ENCODE measurements around the gene FAU. TPM values are rescaled to one million over a fixed set of nuclear protein-coding genes. Genes with fewer than 3 reads are reported as not detected.
A peak's percentile ranks its signal among the peaks of the same experiment; 100 is the strongest.

The FAU gene
- total and polyA plus RNA-seq, 9 of the 15 experiments (the other 6 are each of a cell fraction or from before 2014, with no cell fraction given) = 433 to 1,827 (median 942) TPM

DNA sequence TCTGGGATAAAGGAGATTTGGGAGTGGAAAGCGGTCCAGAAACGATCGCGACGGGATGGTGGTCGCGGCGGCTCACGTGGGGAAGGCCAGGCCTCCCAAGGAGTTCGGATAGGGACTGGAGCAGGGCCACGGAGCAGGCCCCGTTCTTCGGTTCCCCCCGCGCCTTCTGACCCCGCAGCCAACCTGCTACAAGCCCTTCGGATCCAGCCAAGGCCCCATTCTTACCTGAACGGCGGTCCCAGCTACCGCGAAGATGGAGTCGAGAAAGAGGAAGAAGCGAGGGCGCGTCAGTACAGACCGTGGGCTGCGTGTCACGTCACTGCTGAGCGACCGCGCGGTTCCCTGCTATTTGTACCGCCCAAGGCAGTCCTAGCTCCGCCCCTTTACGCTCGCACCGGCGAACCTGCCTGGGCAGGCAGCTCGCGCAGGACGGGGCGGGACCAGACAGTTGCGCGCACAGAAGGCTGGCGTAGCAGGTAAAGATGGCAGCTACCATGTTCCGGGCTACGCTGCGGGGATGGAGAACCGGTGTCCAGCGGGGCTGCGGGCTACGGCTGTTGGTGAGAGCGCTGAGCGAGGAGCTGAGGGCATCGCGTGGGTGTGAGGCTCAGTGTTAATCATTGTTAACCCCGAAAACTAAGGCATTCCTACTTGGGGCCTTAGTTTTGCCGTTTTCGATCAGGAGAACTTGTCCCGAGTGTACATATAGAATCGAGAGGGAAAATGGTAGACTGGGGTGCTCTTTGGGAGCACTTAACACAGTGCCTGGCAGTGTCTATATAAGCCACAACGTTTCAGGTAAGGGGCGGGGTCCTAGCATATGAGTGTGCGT is at the start of gene FAU, which contains the start of gene MRPL49 (continued):
- TF ChIP-seq GATA2 (CRISPR knock-in tag; IDR thresholded peaks at IDR 0.05) (no peak), ZNF24 (IDR thresholded peaks at IDR 0.05) (no peak), CEBPB (tag; IDR thresholded peaks at IDR 0.05) (no peak), CBFA2T3 (IDR thresholded peaks at IDR 0.05) (no peak), HMG20A (CRISPR knock-in tag; conservative IDR thresholded peaks at IDR 0.05) (no peak), LEF1 (IDR thresholded peaks at IDR 0.05) (no peak), KHSRP (IDR thresholded peaks at IDR 0.05) (peak; percentile 83), ZNF507 (tag; conservative IDR thresholded peaks at IDR 0.05) (no peak), NR1H2 (CRISPR knock-in tag; IDR thresholded peaks at IDR 0.05) (0 out of 2 replicates have a peak, but pooled peaks have one; percentile 23), RBM17 (IDR thresholded peaks at IDR 0.05; ENCODE audit: borderline replicate concordance, low read depth, low read length) (no peak), RBM25 (IDR thresholded peaks at IDR 0.05; ENCODE audit: low read depth, low read length, severe bottlenecking) (no peak), OTX1 (CRISPR knock-in tag; IDR thresholded peaks at IDR 0.05) (no peak), ZSCAN29 (IDR thresholded peaks at IDR 0.05) (no peak)
- TF ChIP-seq, protein P1, sequence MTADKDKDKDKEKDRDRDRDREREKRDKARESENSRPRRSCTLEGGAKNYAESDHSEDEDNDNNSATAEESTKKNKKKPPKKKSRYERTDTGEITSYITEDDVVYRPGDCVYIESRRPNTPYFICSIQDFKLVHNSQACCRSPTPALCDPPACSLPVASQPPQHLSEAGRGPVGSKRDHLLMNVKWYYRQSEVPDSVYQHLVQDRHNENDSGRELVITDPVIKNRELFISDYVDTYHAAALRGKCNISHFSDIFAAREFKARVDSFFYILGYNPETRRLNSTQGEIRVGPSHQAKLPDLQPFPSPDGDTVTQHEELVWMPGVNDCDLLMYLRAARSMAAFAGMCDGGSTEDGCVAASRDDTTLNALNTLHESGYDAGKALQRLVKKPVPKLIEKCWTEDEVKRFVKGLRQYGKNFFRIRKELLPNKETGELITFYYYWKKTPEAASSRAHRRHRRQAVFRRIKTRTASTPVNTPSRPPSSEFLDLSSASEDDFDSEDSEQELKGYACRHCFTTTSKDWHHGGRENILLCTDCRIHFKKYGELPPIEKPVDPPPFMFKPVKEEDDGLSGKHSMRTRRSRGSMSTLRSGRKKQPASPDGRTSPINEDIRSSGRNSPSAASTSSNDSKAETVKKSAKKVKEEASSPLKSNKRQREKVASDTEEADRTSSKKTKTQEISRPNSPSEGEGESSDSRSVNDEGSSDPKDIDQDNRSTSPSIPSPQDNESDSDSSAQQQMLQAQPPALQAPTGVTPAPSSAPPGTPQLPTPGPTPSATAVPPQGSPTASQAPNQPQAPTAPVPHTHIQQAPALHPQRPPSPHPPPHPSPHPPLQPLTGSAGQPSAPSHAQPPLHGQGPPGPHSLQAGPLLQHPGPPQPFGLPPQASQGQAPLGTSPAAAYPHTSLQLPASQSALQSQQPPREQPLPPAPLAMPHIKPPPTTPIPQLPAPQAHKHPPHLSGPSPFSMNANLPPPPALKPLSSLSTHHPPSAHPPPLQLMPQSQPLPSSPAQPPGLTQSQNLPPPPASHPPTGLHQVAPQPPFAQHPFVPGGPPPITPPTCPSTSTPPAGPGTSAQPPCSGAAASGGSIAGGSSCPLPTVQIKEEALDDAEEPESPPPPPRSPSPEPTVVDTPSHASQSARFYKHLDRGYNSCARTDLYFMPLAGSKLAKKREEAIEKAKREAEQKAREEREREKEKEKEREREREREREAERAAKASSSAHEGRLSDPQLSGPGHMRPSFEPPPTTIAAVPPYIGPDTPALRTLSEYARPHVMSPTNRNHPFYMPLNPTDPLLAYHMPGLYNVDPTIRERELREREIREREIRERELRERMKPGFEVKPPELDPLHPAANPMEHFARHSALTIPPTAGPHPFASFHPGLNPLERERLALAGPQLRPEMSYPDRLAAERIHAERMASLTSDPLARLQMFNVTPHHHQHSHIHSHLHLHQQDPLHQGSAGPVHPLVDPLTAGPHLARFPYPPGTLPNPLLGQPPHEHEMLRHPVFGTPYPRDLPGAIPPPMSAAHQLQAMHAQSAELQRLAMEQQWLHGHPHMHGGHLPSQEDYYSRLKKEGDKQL (CRISPR knock-in tag; IDR thresholded peaks at IDR 0.05; ENCODE audit: borderline replicate concordance) = no peak; the same call in 1 of the 2 replicates
- TF ChIP-seq, protein P2, sequence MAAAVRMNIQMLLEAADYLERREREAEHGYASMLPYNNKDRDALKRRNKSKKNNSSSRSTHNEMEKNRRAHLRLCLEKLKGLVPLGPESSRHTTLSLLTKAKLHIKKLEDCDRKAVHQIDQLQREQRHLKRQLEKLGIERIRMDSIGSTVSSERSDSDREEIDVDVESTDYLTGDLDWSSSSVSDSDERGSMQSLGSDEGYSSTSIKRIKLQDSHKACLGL (CRISPR knock-in tag; IDR thresholded peaks at IDR 0.05; ENCODE audit: borderline replicate concordance, poor library complexity, severe bottlenecking) = no peak
- TF ChIP-seq, protein P3, sequence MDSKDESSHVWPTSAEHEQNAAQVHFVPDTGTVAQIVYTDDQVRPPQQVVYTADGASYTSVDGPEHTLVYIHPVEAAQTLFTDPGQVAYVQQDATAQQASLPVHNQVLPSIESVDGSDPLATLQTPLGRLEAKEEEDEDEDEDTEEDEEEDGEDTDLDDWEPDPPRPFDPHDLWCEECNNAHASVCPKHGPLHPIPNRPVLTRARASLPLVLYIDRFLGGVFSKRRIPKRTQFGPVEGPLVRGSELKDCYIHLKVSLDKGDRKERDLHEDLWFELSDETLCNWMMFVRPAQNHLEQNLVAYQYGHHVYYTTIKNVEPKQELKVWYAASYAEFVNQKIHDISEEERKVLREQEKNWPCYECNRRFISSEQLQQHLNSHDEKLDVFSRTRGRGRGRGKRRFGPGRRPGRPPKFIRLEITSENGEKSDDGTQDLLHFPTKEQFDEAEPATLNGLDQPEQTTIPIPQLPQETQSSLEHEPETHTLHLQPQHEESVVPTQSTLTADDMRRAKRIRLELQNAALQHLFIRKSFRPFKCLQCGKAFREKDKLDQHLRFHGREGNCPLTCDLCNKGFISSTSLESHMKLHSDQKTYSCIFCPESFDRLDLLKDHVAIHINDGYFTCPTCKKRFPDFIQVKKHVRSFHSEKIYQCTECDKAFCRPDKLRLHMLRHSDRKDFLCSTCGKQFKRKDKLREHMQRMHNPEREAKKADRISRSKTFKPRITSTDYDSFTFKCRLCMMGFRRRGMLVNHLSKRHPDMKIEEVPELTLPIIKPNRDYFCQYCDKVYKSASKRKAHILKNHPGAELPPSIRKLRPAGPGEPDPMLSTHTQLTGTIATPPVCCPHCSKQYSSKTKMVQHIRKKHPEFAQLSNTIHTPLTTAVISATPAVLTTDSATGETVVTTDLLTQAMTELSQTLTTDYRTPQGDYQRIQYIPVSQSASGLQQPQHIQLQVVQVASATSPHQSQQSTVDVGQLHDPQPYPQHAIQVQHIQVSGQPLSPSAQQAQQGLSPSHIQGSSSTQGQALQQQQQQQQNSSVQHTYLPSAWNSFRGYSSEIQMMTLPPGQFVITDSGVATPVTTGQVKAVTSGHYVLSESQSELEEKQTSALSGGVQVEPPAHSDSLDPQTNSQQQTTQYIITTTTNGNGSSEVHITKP (IDR thresholded peaks at IDR 0.05; ENCODE audit: partially characterized antibody) = peak; percentile 66
- TF ChIP-seq, protein P4, sequence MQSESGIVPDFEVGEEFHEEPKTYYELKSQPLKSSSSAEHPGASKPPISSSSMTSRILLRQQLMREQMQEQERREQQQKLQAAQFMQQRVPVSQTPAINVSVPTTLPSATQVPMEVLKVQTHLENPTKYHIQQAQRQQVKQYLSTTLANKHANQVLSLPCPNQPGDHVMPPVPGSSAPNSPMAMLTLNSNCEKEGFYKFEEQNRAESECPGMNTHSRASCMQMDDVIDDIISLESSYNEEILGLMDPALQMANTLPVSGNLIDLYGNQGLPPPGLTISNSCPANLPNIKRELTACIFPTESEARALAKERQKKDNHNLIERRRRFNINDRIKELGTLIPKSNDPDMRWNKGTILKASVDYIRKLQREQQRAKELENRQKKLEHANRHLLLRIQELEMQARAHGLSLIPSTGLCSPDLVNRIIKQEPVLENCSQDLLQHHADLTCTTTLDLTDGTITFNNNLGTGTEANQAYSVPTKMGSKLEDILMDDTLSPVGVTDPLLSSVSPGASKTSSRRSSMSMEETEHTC (IDR thresholded peaks at IDR 0.05) = no peak
